Calu3 (cell line): ENCODE data around the gene TRAK2. TPM values are rescaled to one million over a fixed set of nuclear protein-coding genes. Genes with fewer than 3 reads are reported as not detected.

ENCODE experiments used
- BruUV-seq: library from RNA; stranded (reverse); fragments of 400-500 nt; replicated peaks from 2 replicates; lab custom pipeline; 2021; lab: Mats Ljungman, UMichigan
- CTCF ChIA-PET: fragments of 300-600 bp; sonication (Branson Sonifier 250); formaldehyde crosslinking; loops from one replicate; lab custom pipeline; 2022; ENCODE audit warnings: antibody characterized with exemption; lab: Charles Lee
- DNase-seq: peaks from one replicate; pipeline ENCODE4 v3.0.0; 2022
- H3K27ac Mint-ChIP-seq: one replicate; pipeline ENCODE4 v1.8.0; 2022; ENCODE audit warnings: mixed read lengths; ENCODE audit not compliant: unreplicated experiment
- H3K27me3 Mint-ChIP-seq: one replicate; pipeline ENCODE4 v1.8.0; 2022; ENCODE audit warnings: mixed read lengths; ENCODE audit not compliant: unreplicated experiment
- H3K36me3 Mint-ChIP-seq: one replicate; pipeline ENCODE4 v1.8.0; 2022; ENCODE audit warnings: mild to moderate bottlenecking, moderate library complexity, mixed read lengths; ENCODE audit not compliant: insufficient read depth, unreplicated experiment
- H3K4me1 Mint-ChIP-seq: one replicate; pipeline ENCODE4 v1.8.0; 2022; ENCODE audit warnings: mild to moderate bottlenecking, low read depth, mixed read lengths; ENCODE audit not compliant: unreplicated experiment
- H3K4me3 Mint-ChIP-seq: one replicate; pipeline ENCODE4 v1.8.0; 2022; ENCODE audit warnings: mild to moderate bottlenecking, low read depth, moderate library complexity, mixed read lengths; ENCODE audit not compliant: unreplicated experiment
- H3K9me3 Mint-ChIP-seq: one replicate; pipeline ENCODE4 v1.8.0; 2022; ENCODE audit warnings: low read depth, mixed read lengths; ENCODE audit not compliant: unreplicated experiment
- CTCF ChIP-seq: fragments of 200-600 bp; IDR thresholded peaks from one replicate; pipeline ENCODE4 v1.8.0; 2022; ENCODE audit warnings: antibody characterized with exemption; ENCODE audit not compliant: unreplicated experiment
- intact Hi-C: fragments of 100-400 bp; cut with micrococcal nuclease; formaldehyde crosslinking; loops from one replicate; pipeline ENCODE4 v1.10.0; 2022; ENCODE audit not compliant: unreplicated experiment
- total RNA-seq: library from RNA; stranded (reverse); gene quantifications from 2 replicates; pipeline ENCODE4 v1.2.3, GENCODE V29; 2022

Gene TRAK2
- total RNA-seq, 1 experiment from 2014 or later = 24.4 TPM

- CTCF ChIA-PET = no interaction called here
- BruUV-seq = no TSS peak
- Mint-ChIP-seq H3K4me3 (no peak overlapping the region), H3K27me3 (no peaks in the 10 kb centered on the region), H3K36me3 (peaks cover 5% of the 10 kb centered on the region), H3K9me3 (no peaks in the 10 kb centered on the region), H3K27ac (no peak overlapping the region), H3K4me1 (no peaks in the 10 kb centered on the region)
- DNase-seq = no peak
- TF ChIP-seq CTCF = no peak
- intact Hi-C loops = no loop called here
Observed at GRCh38 chr2:201347138-201347537, 104.1 kb downstream of the TRAK2 start.

GRCh38 chr2:201345625-201346213, 105.5 kb downstream of the TRAK2 start:
- Mint-ChIP-seq H3K36me3 (no peaks in the 10 kb centered on the region), H3K4me3 (no peak overlapping the region), H3K9me3 (no peaks in the 10 kb centered on the region), H3K27ac (no peak overlapping the region), H3K4me1 (no peaks in the 10 kb centered on the region), H3K27me3 (no peaks in the 10 kb centered on the region)
- intact Hi-C loops = no loop called here
- CTCF ChIA-PET = no interaction called here
- TF ChIP-seq CTCF = no peak
- no peak for DNase-seq
- no TSS peak for BruUV-seq

DNA sequence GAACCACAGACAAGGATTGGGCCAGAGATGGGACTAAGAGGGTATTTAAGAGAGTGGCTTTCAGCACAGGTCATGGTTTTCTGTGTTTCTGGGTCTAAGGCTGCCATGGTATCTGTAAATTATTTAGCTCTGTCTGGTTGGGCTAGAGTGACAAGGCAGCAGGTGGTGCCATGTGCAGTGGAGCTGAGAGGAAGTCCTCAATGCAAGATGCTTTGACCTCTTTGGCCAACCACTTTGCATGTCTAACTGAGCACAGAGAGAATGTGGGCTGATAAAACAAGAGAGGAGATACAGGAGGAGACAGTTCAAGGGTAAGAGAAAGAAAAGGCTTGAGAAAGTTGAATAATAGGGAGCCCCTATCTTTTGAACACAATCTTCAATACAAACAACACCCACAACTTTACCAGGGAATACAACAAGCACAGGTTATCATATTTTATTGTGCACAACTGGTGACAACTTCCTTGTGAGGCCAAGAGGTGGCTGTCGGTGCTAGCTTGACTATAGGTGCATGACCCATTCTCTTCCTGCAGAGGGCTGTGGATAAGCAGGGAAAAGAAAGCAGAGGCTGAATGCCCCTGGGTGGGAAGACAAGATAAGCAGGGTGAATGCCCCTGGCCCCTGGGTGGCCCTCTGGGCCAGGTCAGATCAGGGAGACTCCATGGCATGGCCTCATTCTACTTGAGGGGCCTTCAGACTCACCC, 106.4 kb downstream of the TRAK2 start:
- CTCF ChIA-PET = interaction anchor here (1.1 kb wide), 1 partner anchor 19 kb away, joined by 3 read pairs; no protein-coding TSS in a partner anchor
- H3K36me3 Mint-ChIP-seq = no peaks in the 10 kb centered on the region
- H3K9me3 Mint-ChIP-seq = peaks cover 2% of the 10 kb centered on the region
- DNase-seq = peak; percentile 12
- no peak overlapping the region for H3K4me3 Mint-ChIP-seq
- no peak for TF ChIP-seq CTCF
- intact Hi-C loops = no loop called here
- BruUV-seq = no TSS peak
- H3K27ac Mint-ChIP-seq = no peak overlapping the region
- H3K4me1 Mint-ChIP-seq = no peaks in the 10 kb centered on the region
- H3K27me3 Mint-ChIP-seq = no peaks in the 10 kb centered on the region

GRCh38 chr2:201343559-201343958, 107.7 kb downstream of the TRAK2 start:
- H3K4me1 Mint-ChIP-seq = no peaks in the 10 kb centered on the region
- intact Hi-C loops = no loop called here
- no peaks in the 10 kb centered on the region for H3K27me3 Mint-ChIP-seq
- H3K36me3 Mint-ChIP-seq = no peaks in the 10 kb centered on the region
- CTCF ChIA-PET = interaction anchor here (1.1 kb wide), 1 partner anchor 20 kb away, joined by 3 read pairs; no protein-coding TSS in a partner anchor
- no TSS peak for BruUV-seq
- peaks cover 6% of the 10 kb centered on the region for H3K9me3 Mint-ChIP-seq
- H3K4me3 Mint-ChIP-seq = no peak overlapping the region
- TF ChIP-seq CTCF = no peak
- no peak for DNase-seq
- no peak overlapping the region for H3K27ac Mint-ChIP-seq
